ENCODE data around the gene ADRM1.

ADRM1 gene

GRCh38 chr20:62259294-62259565 is 43.6 kb upstream of the ADRM1 start:
- no peak for TF ChIP-seq CTCF (IDR thresholded peaks at IDR 0.05; ENCODE audit: unreplicated experiment in 3 of 3)

GRCh38 chr20:62262064-62262463 is 40.7 kb upstream of the ADRM1 start:
- H3K4me3 Mint-ChIP-seq = no peak overlapping the region
- no peak for TF ChIP-seq CTCF (IDR thresholded peaks at IDR 0.05; ENCODE audit: unreplicated experiment in 3 of 3)
- H3K4me1 Mint-ChIP-seq = no peaks in the 10 kb centered on the region
- no peaks in the 10 kb centered on the region for H3K27me3 Mint-ChIP-seq (ENCODE audit: low read depth)
- H3K36me3 Mint-ChIP-seq (ENCODE audit: low read depth) = peaks cover 65% of the 10 kb centered on the region
- no peak overlapping the region for H3K27ac Mint-ChIP-seq
- peaks cover 3% of the 10 kb centered on the region for H3K9me3 Mint-ChIP-seq

More at GRCh38 chr20:62259294-62259565, 43.6 kb upstream of the ADRM1 start:
- H3K27me3 Mint-ChIP-seq (ENCODE audit: low read depth) = no peaks in the 10 kb centered on the region
- H3K36me3 Mint-ChIP-seq (ENCODE audit: low read depth) = peaks cover 46% of the 10 kb centered on the region
- H3K4me1 Mint-ChIP-seq = peaks cover 7% of the 10 kb centered on the region
- H3K4me3 Mint-ChIP-seq = no peak overlapping the region
- no peak overlapping the region for H3K27ac Mint-ChIP-seq
- H3K9me3 Mint-ChIP-seq = no peaks in the 10 kb centered on the region

GRCh38 chr20:62263396-62263795 is 39.4 kb upstream of the ADRM1 start:
- H3K9me3 Mint-ChIP-seq = peaks cover 3% of the 10 kb centered on the region
- peaks cover 67% of the 10 kb centered on the region for H3K36me3 Mint-ChIP-seq (ENCODE audit: low read depth)
- no peak for TF ChIP-seq CTCF (IDR thresholded peaks at IDR 0.05; ENCODE audit: unreplicated experiment in 3 of 3)
- H3K27me3 Mint-ChIP-seq (ENCODE audit: low read depth) = no peaks in the 10 kb centered on the region
- no peak overlapping the region for H3K4me3 Mint-ChIP-seq
- no peak overlapping the region for H3K27ac Mint-ChIP-seq
- no peaks in the 10 kb centered on the region for H3K4me1 Mint-ChIP-seq

GRCh38 chr20:62265365-62265764 is 37.4 kb upstream of the ADRM1 start:
- no peak overlapping the region for H3K4me3 Mint-ChIP-seq
- no peak overlapping the region for H3K27ac Mint-ChIP-seq
- H3K9me3 Mint-ChIP-seq = peaks cover 3% of the 10 kb centered on the region

GRCh38 chr20:62266340-62266739 is 36.5 kb upstream of the ADRM1 start:
- H3K4me3 Mint-ChIP-seq = no peak overlapping the region
- H3K27ac Mint-ChIP-seq = no peak overlapping the region
- peaks cover 53% of the 10 kb centered on the region for H3K36me3 Mint-ChIP-seq (ENCODE audit: low read depth)
- no peaks in the 10 kb centered on the region for H3K4me1 Mint-ChIP-seq
- H3K27me3 Mint-ChIP-seq (ENCODE audit: low read depth) = no peaks in the 10 kb centered on the region
- TF ChIP-seq CTCF (IDR thresholded peaks at IDR 0.05; ENCODE audit: unreplicated experiment in 3 of 3) = no peak
- H3K9me3 Mint-ChIP-seq = peaks cover 3% of the 10 kb centered on the region

More at GRCh38 chr20:62265365-62265764, 37.4 kb upstream of the ADRM1 start:
- no peak for TF ChIP-seq CTCF (IDR thresholded peaks at IDR 0.05; ENCODE audit: unreplicated experiment in 3 of 3)
- Mint-ChIP-seq H3K4me1 (no peaks in the 10 kb centered on the region), H3K36me3 (ENCODE audit: low read depth) (peaks cover 58% of the 10 kb centered on the region), H3K27me3 (ENCODE audit: low read depth) (no peaks in the 10 kb centered on the region)

- Mint-ChIP-seq H3K36me3 (ENCODE audit: low read depth) (peaks cover 50% of the 10 kb centered on the region), H3K4me1 (no peaks in the 10 kb centered on the region), H3K4me3 (no peak overlapping the region), H3K27ac (no peak overlapping the region), H3K27me3 (ENCODE audit: low read depth) (no peaks in the 10 kb centered on the region), H3K9me3 (peaks cover 3% of the 10 kb centered on the region)
- no peak for TF ChIP-seq CTCF (IDR thresholded peaks at IDR 0.05; ENCODE audit: unreplicated experiment in 3 of 3)
Measured at GRCh38 chr20:62266851-62267250, 35.9 kb upstream of the ADRM1 start.

Measured in nephron (organoid).